ENCODE measurements around the gene DHRSX. TPM values are rescaled to one million over a fixed set of nuclear protein-coding genes. Genes with fewer than 3 reads are reported as not detected.
"Not testable (repeated sequence)": the region's sequence is repeated elsewhere in the genome, so short reads cannot be mapped to it uniquely, and the experiment has no call there.

The DHRSX gene
- total RNA-seq, 6 donors from 2014 or later: 18.2 to 34.8 (median 21.2) TPM

DNA sequence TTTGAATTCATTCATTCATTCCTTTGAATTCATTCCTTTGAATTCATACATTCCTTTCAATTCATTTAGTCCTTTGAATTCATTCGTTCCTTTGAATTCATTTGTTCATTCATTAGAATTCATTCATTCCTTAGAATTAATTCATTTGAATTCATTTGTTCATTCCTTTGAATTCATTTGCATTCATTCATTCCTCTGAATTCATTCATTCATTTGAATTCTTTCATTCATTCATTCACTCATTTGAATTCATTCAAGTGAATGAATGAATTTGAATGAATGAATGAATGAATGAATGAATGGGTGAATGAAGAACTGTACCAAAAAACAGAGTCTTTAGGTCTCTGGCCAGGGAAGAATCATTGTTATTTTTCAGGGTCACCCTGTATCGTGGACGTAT is 216.6 kb downstream of the DHRSX start:
- Histone ChIP-seq H3K4me3 (no peak overlapping the region), H3K27ac (no peak overlapping the region), H3K4me1 (no peaks in the 10 kb centered on the region), H3K27me3 (no peaks in the 10 kb centered on the region), H3K36me3 (peaks cover 0 to 4% (median 0%) of the 10 kb centered on the region in 4 donors), H3K9me3 (no peaks in the 10 kb centered on the region)
- DNase-seq (no peak), ATAC-seq (ENCODE audit: low FRiP score in 2 of 2) (no peak)
- TF ChIP-seq POLR2AphosphoS5 (IDR thresholded peaks at IDR 0.05) (no peak), POLR2A (IDR thresholded peaks at IDR 0.05) (no peak), EP300 (IDR thresholded peaks at IDR 0.05) (no peak), CTCF (IDR thresholded peaks at IDR 0.05) (no peak)
- 95 to 97% methylated on average over 3 of the region's 3 CpGs for WGBS, 2 donors

GRCh38 chrX:2283111-2283859 is 217.5 kb downstream of the DHRSX start:
- Histone ChIP-seq H3K9me3 (no peaks in the 10 kb centered on the region), H3K4me1 (no peaks in the 10 kb centered on the region), H3K27me3 (no peaks in the 10 kb centered on the region), H3K27ac (no peak overlapping the region), H3K36me3 (no peaks in the 10 kb centered on the region), H3K4me3 (no peak overlapping the region)
- no peak for TF ChIP-seq CTCF (IDR thresholded peaks at IDR 0.05)
- TF ChIP-seq POLR2A (IDR thresholded peaks at IDR 0.05): no peak
- TF ChIP-seq POLR2AphosphoS5 (IDR thresholded peaks at IDR 0.05): no peak
- TF ChIP-seq EP300 (IDR thresholded peaks at IDR 0.05): no peak
- 92 to 93% methylated on average over 21 of the region's 21 CpGs for WGBS, 2 donors
- DNase-seq (no peak), ATAC-seq (ENCODE audit: low FRiP score in 2 of 2) (peak in 1 of 2 donors; percentile 19)

DNA sequence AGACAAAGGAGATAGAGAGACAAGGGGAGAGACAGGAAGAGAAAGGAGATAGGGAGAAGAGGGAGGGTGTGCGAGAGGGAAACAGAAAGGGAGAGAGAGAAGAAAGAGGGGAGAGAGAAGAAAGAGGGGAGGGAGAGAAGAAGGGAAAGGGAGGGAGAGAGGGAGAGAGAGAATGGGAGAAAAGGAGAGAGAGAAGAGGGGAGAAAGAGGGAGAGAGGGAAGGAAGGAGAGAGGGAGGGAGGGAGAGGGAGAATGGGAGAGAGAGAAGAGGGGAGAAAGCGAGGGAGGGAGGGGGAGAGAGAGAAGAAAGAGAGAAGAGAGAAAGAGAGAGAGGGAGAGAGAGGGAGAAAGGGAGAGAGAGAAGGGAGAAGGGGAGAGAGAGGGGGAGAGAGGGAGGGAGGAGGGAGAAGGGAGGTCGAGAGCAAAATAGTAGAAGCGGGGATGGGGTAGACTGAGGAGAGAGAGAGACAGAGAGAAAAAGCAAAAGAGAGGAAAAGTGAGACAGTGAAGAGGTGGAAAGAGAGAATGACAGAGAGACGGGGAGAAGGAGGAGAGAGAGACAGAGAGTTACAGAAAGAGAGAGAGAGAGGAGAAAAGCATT is 218.2 kb downstream of the DHRSX start:
- H3K4me3 ChIP-seq: no peak overlapping the region
- DNase-seq: no peak

DNA sequence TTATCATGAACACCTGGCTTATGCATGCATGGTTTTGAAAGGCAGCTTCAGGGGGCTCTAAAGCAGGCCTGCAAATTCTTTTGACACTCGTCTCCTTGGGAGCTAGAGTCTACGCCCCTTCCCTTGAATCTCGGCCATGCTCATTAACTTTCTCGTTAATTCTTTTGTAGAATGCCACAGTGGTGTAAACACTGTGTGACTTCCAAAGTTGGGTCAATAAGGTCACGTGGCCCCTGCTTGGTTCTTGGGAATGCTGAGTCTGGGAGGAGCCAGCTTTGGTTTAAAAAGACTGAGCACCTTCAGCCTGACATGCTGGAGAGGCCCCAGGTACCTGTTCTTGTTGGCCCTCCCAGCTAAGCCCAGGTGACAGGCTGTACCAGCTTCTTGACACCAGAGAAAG is 228.4 kb downstream of the DHRSX start:
- ATAC-seq (ENCODE audit: low FRiP score in 2 of 2) (no peak), DNase-seq (no peak)
- WGBS, 2 donors: 75 to 76% methylated on average over 5 of the region's 5 CpGs

More for the DNA sequence above, 218.2 kb downstream of the DHRSX start:
- Histone ChIP-seq H3K27ac (no peak overlapping the region), H3K36me3 (no peaks in the 10 kb centered on the region), H3K27me3 (no peaks in the 10 kb centered on the region), H3K9me3 (no peaks in the 10 kb centered on the region), H3K4me1 (no peaks in the 10 kb centered on the region)
- 84 to 86% methylated on average over 5 of the region's 5 CpGs for WGBS, 2 donors
- ATAC-seq (ENCODE audit: low FRiP score in 2 of 2): no peak
- no peak for TF ChIP-seq POLR2A (IDR thresholded peaks at IDR 0.05)
- no peak for TF ChIP-seq CTCF (IDR thresholded peaks at IDR 0.05)
- no peak for TF ChIP-seq EP300 (IDR thresholded peaks at IDR 0.05)

DNA sequence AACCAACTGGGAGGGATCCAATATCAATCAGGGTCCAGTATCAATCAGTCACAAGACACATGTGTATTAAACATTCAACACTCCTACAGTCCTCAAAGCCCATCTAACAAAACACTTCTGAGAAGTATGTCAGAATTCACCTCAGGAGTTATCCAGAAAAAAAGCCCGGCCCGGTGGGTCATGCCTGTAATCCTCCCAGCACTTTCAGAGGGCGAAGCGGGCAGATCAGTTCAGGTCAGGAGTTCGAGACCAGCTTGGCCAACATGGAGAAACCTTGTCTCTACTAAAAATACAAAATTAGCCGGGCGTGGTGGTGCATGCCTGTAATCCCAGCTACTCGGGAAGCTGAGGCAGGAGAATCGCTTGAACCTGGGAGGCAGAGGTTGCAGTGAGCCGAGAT is 229.2 kb downstream of the DHRSX start:
- H3K27ac ChIP-seq; H3K4me1 ChIP-seq; ATAC-seq (ENCODE audit: low FRiP score in 2 of 2); H3K4me3 ChIP-seq; H3K9me3 ChIP-seq; DNase-seq; H3K27me3 ChIP-seq; H3K36me3 ChIP-seq: not testable (repeated sequence)
- 94 to 95% methylated on average over 10 of the region's 10 CpGs for WGBS, 2 donors

More for the DNA sequence above, 228.4 kb downstream of the DHRSX start:
- H3K9me3 ChIP-seq: no peaks in the 10 kb centered on the region
- TF ChIP-seq CTCF (IDR thresholded peaks at IDR 0.05) (no peak), POLR2AphosphoS5 (IDR thresholded peaks at IDR 0.05) (no peak)
- H3K4me1 ChIP-seq: no peaks in the 10 kb centered on the region
- H3K36me3 ChIP-seq: no peaks in the 10 kb centered on the region
- no peak overlapping the region for H3K4me3 ChIP-seq
- no peak overlapping the region for H3K27ac ChIP-seq
- no peaks in the 10 kb centered on the region for H3K27me3 ChIP-seq

- not testable (repeated sequence) for H3K4me1 ChIP-seq; ATAC-seq (ENCODE audit: low FRiP score in 2 of 2); H3K27me3 ChIP-seq; DNase-seq; H3K4me3 ChIP-seq; H3K9me3 ChIP-seq; H3K27ac ChIP-seq
- 94 to 96% methylated on average over 4 of the region's 4 CpGs for WGBS, 2 donors
- peaks cover 0 to 12% (median 6%) of the 10 kb centered on the region in 4 donors for H3K36me3 ChIP-seq
These were observed 230.0 kb downstream of the DHRSX start for GRCh38 chrX:2270783-2271182.

Measured in upper lobe of left lung (tissue), 6 donors.